ENCODE results near the gene KIF21B.

DNA sequence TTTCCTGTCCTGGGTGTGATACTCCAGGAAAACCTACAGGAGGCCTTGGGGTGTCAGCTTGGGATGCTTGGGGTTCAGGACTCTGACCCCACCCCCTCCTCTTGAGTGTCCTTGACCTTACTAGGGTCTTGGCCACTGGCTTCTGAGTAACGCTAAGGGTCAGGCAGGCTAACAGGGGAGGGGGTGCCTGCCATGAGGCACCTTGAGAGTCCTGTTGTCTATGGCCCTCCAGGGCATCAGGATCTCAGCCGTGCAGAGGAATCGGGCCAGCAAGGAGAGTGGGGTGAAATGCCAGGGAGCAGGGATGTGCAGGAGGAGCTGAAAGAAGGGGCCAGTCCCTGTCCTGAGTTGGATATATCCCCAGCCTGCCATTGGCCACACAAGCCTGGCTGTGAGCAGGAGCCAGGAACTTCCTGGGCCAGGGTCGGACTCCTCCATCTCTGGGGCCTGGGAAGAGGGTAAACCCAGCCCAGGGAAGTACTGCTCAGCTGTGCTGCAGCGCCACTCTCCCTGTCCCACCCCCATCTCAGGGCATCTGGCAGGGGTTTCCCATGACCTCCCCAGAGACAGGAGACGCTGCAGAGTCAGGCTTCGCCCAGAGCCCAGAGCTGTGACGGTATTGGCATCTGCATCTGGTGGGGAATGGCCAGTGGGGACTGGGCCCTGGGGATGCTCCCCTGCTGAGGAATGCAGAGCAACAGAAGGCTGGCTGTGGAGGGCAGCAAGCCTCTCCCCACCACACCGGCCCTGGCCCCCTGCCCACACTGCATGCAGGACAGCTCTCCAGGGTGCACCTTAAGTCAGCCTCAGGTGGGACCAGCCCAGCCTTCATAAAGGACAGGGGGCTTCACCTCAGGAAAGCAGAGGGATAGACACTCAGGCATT lies 6.3 kb downstream of the KIF21B start:
- TF ChIP-seq, protein P1, sequence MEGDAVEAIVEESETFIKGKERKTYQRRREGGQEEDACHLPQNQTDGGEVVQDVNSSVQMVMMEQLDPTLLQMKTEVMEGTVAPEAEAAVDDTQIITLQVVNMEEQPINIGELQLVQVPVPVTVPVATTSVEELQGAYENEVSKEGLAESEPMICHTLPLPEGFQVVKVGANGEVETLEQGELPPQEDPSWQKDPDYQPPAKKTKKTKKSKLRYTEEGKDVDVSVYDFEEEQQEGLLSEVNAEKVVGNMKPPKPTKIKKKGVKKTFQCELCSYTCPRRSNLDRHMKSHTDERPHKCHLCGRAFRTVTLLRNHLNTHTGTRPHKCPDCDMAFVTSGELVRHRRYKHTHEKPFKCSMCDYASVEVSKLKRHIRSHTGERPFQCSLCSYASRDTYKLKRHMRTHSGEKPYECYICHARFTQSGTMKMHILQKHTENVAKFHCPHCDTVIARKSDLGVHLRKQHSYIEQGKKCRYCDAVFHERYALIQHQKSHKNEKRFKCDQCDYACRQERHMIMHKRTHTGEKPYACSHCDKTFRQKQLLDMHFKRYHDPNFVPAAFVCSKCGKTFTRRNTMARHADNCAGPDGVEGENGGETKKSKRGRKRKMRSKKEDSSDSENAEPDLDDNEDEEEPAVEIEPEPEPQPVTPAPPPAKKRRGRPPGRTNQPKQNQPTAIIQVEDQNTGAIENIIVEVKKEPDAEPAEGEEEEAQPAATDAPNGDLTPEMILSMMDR (conservative IDR thresholded peaks at IDR 0.05), result no peak
- TF ChIP-seq ZFX (IDR thresholded peaks at IDR 0.05), result no peak
